ENCODE data around the gene ZNF324.

Gene ZNF324

DNA sequence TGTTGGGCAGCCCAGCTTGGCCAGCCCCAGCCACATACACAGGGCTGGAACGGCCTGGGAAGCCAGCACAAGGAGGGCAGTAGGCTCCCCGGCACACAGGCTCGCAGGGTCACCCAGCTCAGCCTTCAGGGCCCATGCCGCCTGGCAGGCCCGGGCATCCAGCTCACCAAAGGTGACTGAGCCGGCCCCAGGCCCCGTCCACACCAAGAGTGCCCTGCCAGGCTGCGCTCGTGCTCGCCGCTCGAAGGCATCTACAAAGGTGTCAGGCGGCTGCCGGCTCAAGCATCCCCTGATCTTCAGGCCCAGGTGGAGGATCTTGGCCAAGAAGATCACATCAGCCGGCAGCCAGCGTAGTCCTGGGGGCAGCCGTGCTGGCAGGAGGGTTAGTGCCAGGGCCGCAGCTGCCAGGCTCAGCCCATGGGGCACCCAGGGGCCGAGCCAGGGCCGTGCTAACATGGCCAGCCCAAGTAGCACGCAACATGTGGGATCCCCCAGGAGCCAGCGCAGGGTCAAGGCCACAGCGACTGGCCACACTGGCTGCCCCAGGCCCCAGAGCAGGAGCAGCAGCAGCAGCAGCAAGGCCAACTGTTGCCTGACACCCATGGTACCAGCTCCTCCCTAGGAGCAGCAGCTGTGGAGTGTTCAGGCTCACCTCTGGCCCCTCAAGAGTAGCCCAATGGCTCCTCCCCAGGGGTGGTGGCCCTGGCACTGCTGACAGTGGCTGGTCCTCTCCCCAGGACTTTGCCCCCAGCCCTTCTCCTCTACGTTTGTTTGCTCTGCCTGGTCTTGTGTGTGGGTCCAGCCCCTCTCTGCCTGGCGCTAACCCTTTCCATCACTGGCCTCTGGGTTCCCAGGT lies 44.7 kb downstream of the ZNF324 start, which contains the start of gene SLC27A5:
Gene SLC27A5, minus strand, starts transcription at position 640 of the 856 bp plus-strand sequence. Its CDS starts 37 bp downstream, at position 603.
- TF ChIP-seq, protein P1, sequence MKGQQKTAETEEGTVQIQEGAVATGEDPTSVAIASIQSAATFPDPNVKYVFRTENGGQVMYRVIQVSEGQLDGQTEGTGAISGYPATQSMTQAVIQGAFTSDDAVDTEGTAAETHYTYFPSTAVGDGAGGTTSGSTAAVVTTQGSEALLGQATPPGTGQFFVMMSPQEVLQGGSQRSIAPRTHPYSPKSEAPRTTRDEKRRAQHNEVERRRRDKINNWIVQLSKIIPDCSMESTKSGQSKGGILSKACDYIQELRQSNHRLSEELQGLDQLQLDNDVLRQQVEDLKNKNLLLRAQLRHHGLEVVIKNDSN (IDR thresholded peaks at IDR 0.05) = no peak
- TF ChIP-seq ZBTB7A (IDR thresholded peaks at IDR 0.05; ENCODE audit: low read depth) = no peak
- TF ChIP-seq RAD21 (IDR thresholded peaks at IDR 0.05; ENCODE audit: low read depth) = no peak
- TF ChIP-seq TEAD4 (IDR thresholded peaks at IDR 0.05) = no peak
- TF ChIP-seq CREB1 (IDR thresholded peaks at IDR 0.05; ENCODE audit: low read depth) = no peak
- no peak for TF ChIP-seq FOXM1 (IDR thresholded peaks at IDR 0.05; ENCODE audit: borderline replicate concordance, low read depth)
- TF ChIP-seq YY1 (IDR thresholded peaks at IDR 0.05; ENCODE audit: low read depth) = no peak
- TF ChIP-seq EP300 (IDR thresholded peaks at IDR 0.05; ENCODE audit: borderline replicate concordance) = no peak
- no peak for TF ChIP-seq TCF12 (IDR thresholded peaks at IDR 0.05; ENCODE audit: low read depth)
- no peak for TF ChIP-seq NFIC (IDR thresholded peaks at IDR 0.05)
- no peak for TF ChIP-seq MAX (IDR thresholded peaks at IDR 0.05)
- TF ChIP-seq TAF1 (IDR thresholded peaks at IDR 0.05; ENCODE audit: low read depth) = no peak
- TF ChIP-seq, protein P2, sequence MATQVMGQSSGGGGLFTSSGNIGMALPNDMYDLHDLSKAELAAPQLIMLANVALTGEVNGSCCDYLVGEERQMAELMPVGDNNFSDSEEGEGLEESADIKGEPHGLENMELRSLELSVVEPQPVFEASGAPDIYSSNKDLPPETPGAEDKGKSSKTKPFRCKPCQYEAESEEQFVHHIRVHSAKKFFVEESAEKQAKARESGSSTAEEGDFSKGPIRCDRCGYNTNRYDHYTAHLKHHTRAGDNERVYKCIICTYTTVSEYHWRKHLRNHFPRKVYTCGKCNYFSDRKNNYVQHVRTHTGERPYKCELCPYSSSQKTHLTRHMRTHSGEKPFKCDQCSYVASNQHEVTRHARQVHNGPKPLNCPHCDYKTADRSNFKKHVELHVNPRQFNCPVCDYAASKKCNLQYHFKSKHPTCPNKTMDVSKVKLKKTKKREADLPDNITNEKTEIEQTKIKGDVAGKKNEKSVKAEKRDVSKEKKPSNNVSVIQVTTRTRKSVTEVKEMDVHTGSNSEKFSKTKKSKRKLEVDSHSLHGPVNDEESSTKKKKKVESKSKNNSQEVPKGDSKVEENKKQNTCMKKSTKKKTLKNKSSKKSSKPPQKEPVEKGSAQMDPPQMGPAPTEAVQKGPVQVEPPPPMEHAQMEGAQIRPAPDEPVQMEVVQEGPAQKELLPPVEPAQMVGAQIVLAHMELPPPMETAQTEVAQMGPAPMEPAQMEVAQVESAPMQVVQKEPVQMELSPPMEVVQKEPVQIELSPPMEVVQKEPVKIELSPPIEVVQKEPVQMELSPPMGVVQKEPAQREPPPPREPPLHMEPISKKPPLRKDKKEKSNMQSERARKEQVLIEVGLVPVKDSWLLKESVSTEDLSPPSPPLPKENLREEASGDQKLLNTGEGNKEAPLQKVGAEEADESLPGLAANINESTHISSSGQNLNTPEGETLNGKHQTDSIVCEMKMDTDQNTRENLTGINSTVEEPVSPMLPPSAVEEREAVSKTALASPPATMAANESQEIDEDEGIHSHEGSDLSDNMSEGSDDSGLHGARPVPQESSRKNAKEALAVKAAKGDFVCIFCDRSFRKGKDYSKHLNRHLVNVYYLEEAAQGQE (IDR thresholded peaks at IDR 0.05; ENCODE audit: low read depth) = no peak
- no peak for TF ChIP-seq CEBPB (IDR thresholded peaks at IDR 0.05)

- TF ChIP-seq CEBPB (IDR thresholded peaks at IDR 0.05) = no peak
- TF ChIP-seq ZBTB7A (IDR thresholded peaks at IDR 0.05; ENCODE audit: low read depth) = no peak
- no peak for TF ChIP-seq EGR1 (IDR thresholded peaks at IDR 0.05)
- no peak for TF ChIP-seq RAD21 (IDR thresholded peaks at IDR 0.05; ENCODE audit: low read depth)
- TF ChIP-seq EP300 (IDR thresholded peaks at IDR 0.05; ENCODE audit: borderline replicate concordance) = no peak
- TF ChIP-seq TAF1 (IDR thresholded peaks at IDR 0.05; ENCODE audit: low read depth) = no peak
- TF ChIP-seq MAX (IDR thresholded peaks at IDR 0.05) = no peak
- no peak for TF ChIP-seq YY1 (IDR thresholded peaks at IDR 0.05; ENCODE audit: low read depth)
- TF ChIP-seq NFIC (IDR thresholded peaks at IDR 0.05) = no peak
- no peak for TF ChIP-seq CREB1 (IDR thresholded peaks at IDR 0.05; ENCODE audit: low read depth)
- no peak for TF ChIP-seq FOXM1 (IDR thresholded peaks at IDR 0.05; ENCODE audit: borderline replicate concordance, low read depth)
These were observed 46.4 kb downstream of the ZNF324 start for GRCh38 chr19:58513213-58513693.

DNA sequence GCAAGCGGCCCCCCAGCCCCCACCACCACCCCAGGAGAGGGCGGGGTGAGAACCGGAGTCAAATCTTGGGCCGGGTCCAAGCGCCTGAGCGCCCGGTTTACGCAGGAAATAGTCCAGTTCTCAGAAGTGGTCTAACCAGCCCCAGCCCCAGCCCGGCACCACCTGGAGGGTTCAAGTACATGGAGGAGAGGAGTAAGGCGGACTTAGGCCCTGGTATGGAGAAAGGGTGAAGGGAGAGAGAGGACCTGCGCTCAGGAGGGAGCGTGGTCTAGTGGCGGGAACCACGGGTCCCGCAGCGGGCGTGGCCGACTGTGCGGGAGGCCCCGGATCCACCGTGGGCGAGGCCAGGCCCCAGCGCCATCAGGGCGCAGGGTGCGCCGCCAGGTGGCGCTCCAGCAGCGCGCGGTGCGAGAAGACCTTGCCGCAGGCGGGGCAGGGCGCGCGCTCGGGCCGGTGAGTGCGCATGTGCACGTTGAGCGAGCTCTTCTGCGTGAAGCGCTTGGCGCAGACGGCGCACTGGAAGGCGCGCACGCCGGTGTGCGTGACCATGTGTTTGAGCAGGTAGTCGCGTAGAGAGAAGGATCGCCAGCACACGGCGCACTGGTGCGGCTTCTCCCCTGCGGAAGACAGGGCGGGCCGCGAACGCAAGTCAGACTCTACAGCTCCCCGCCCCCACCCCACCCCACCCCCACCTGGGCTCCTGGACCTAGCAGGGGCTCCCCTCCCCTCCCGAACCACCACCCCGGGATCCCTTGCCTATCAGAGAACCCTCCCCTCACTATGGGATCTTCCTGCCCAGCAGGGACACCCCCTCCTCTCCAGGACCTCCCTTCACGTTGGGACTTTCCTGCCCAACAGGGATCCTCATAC lies 47.0 kb downstream of the ZNF324 start:
- TF ChIP-seq TEAD4 (IDR thresholded peaks at IDR 0.05) = peak; percentile 15; the same call in 1 of the 2 replicates
- TF ChIP-seq EP300 (IDR thresholded peaks at IDR 0.05; ENCODE audit: borderline replicate concordance) = 0 out of 2 replicates have a peak, but pooled peaks have one; percentile 40
- TF ChIP-seq, protein P1 (IDR thresholded peaks at IDR 0.05) = peak; percentile 57; the same call in 1 of the 2 replicates
- peak; percentile 81 for TF ChIP-seq YY1 (IDR thresholded peaks at IDR 0.05; ENCODE audit: low read depth)
- peak; percentile 49; the same call in 1 of the 2 replicates for TF ChIP-seq EGR1 (IDR thresholded peaks at IDR 0.05)
- TF ChIP-seq ZBTB7A (IDR thresholded peaks at IDR 0.05; ENCODE audit: low read depth) = 0 out of 2 replicates have a peak, but pooled peaks have one; percentile 18
- peak; percentile 67; the same call in 1 of the 2 replicates for TF ChIP-seq RAD21 (IDR thresholded peaks at IDR 0.05; ENCODE audit: low read depth)
- TF ChIP-seq MAX (IDR thresholded peaks at IDR 0.05) = peak; percentile 95
- TF ChIP-seq NFIC (IDR thresholded peaks at IDR 0.05) = no peak; the same call in 1 of the 2 replicates
- no peak for TF ChIP-seq FOXM1 (IDR thresholded peaks at IDR 0.05; ENCODE audit: borderline replicate concordance, low read depth)

DNA sequence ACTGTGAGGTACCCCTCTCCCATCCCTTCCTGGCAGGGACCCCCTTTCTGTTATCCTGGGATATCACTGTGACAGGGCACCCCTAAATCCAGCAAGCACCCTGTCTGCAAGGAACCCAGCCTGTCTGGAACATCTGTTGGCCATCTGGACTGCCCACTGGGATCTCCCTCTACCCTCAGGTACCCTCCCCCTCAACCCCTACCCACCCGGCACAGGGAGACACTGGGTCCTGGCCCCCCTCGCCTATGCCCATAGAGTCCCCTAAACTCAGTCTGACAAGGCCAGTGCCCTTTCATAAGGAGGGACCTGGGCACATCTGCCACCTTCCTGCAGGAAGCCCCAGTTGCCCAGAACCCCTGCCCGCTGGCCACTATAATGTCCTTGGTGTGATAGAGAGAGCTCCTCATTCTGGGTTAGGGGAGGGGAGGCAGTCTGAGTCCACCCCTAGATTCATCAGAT lies 47.7 kb downstream of the ZNF324 start:
- no peak for TF ChIP-seq NFIC (IDR thresholded peaks at IDR 0.05)
- TF ChIP-seq, protein P2 (IDR thresholded peaks at IDR 0.05; ENCODE audit: low read depth) = no peak
- no peak for TF ChIP-seq TAF1 (IDR thresholded peaks at IDR 0.05; ENCODE audit: low read depth)
- TF ChIP-seq RAD21 (IDR thresholded peaks at IDR 0.05; ENCODE audit: low read depth) = no peak
- no peak for TF ChIP-seq CREB1 (IDR thresholded peaks at IDR 0.05; ENCODE audit: low read depth)
- TF ChIP-seq, protein P1 (IDR thresholded peaks at IDR 0.05) = no peak
- no peak for TF ChIP-seq ZBTB7A (IDR thresholded peaks at IDR 0.05; ENCODE audit: low read depth)
- no peak for TF ChIP-seq TEAD4 (IDR thresholded peaks at IDR 0.05)
- no peak for TF ChIP-seq FOXM1 (IDR thresholded peaks at IDR 0.05; ENCODE audit: borderline replicate concordance, low read depth)

Data from Ishikawa (cell line).